NCI-H1105 treated with DMSO at 0.1 percent for 48 hours (cell line): ENCODE measurements around the gene NBPF1.
"Not testable (repeated sequence)": the region's sequence is repeated elsewhere in the genome, so short reads cannot be mapped to it uniquely, and the experiment has no call there.

Experiments used
- DNase-seq: peaks from one replicate; lab custom pipeline; 2025; lab: John Stamatoyannopoulos, UW

NBPF1 gene

GRCh38 chr1:16621681-16622315 is 8.4 kb upstream of the NBPF1 start:
- not testable (repeated sequence) for DNase-seq

- DNase-seq, result no peak
These were observed 7.9 kb upstream of the NBPF1 start for GRCh38 chr1:16621300-16621658.

- not testable (repeated sequence) for DNase-seq
These were observed 6.6 kb upstream of the NBPF1 start for GRCh38 chr1:16619803-16620501.

- DNase-seq, result no peak
These were observed 5.4 kb upstream of the NBPF1 start for GRCh38 chr1:16618719-16619118.

GRCh38 chr1:16617778-16618580 is 4.6 kb upstream of the NBPF1 start:
- DNase-seq, result no peak

- DNase-seq, result no peak
These were observed 3.8 kb upstream of the NBPF1 start for GRCh38 chr1:16617114-16617631.

- no peak for DNase-seq
These were observed 2.2 kb upstream of the NBPF1 start for GRCh38 chr1:16615253-16616252.

GRCh38 chr1:16614361-16615252 is 1.2 kb upstream of the NBPF1 start:
- DNase-seq, result no peak

- peak; percentile 60 for DNase-seq
These were observed 812 bp downstream of the NBPF1 start for GRCh38 chr1:16612332-16613172.

- not testable (repeated sequence) for DNase-seq
These were observed 1.4 kb downstream of the NBPF1 start for GRCh38 chr1:16611981-16612331.

- not testable (repeated sequence) for DNase-seq
These were observed 2.2 kb downstream of the NBPF1 start for GRCh38 chr1:16611164-16611563.

- DNase-seq, result not testable (repeated sequence)
These were observed 2.8 kb downstream of the NBPF1 start for GRCh38 chr1:16610553-16610952.

GRCh38 chr1:16609761-16610160 is 3.6 kb downstream of the NBPF1 start:
- DNase-seq, result not testable (repeated sequence)

GRCh38 chr1:16608838-16609560 is 4.4 kb downstream of the NBPF1 start:
- DNase-seq, result no peak

- not testable (repeated sequence) for DNase-seq
These were observed 5.2 kb downstream of the NBPF1 start for GRCh38 chr1:16607853-16608815.

GRCh38 chr1:16607433-16607851 is 5.9 kb downstream of the NBPF1 start:
- no peak for DNase-seq

GRCh38 chr1:16606666-16607432 is 6.5 kb downstream of the NBPF1 start:
- DNase-seq, result not testable (repeated sequence)
